Measurements from ENCODE around the gene ACOT9.
A peak's percentile ranks its signal among the peaks of the same experiment; 100 is the strongest.

ACOT9 gene

DNA sequence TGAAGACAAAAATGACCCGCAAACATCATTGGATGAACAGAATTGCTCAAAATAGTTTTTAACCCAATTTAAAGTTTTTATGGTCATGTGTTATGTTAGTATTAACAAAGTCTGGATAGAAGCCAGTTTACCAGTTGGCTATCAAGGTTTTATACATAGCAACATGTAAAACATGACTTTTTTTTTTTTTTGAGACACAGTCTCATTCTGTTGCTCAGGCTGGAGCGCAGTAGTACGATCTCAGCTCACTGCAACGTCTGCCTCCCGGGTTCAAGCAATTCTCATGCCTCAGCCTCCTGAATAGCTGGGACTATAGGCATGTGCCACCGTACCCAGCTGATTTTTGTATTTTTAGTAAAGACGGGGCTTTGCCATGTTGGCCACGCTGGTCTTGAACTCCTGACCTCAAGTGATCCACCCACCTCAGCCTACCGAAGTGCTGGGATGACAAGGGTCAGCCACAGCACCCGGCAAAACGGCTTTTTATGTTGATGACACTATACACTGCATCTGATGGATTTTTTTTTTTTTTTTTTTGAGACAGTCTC, 43.3 kb upstream of the ACOT9 start:
- DNase-seq (ENCODE audit: low spot score): no peak
- TF ChIP-seq, protein P1, sequence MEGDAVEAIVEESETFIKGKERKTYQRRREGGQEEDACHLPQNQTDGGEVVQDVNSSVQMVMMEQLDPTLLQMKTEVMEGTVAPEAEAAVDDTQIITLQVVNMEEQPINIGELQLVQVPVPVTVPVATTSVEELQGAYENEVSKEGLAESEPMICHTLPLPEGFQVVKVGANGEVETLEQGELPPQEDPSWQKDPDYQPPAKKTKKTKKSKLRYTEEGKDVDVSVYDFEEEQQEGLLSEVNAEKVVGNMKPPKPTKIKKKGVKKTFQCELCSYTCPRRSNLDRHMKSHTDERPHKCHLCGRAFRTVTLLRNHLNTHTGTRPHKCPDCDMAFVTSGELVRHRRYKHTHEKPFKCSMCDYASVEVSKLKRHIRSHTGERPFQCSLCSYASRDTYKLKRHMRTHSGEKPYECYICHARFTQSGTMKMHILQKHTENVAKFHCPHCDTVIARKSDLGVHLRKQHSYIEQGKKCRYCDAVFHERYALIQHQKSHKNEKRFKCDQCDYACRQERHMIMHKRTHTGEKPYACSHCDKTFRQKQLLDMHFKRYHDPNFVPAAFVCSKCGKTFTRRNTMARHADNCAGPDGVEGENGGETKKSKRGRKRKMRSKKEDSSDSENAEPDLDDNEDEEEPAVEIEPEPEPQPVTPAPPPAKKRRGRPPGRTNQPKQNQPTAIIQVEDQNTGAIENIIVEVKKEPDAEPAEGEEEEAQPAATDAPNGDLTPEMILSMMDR (IDR thresholded peaks at IDR 0.05; ENCODE audit: borderline replicate concordance, control extremely low read depth, extremely low read depth, insufficient read depth, missing control alignments): no peak
- in situ Hi-C loops (cut with MboI; ENCODE audit: low sequenced_read_pairs, unreplicated experiment): no loop called here

DNA sequence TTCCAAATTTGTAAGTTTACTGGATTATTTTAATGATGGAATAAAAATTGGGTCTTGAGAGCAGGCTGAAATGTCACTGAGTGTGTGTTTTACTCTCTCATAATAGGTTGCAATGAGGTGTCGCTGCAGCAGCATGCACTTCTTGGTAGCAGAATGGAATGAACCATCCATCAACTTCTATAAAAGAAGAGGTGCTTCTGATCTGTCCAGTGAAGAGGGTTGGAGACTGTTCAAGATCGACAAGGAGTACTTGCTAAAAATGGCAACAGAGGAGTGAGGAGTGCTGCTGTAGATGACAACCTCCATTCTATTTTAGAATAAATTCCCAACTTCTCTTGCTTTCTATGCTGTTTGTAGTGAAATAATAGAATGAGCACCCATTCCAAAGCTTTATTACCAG, 42.5 kb upstream of the ACOT9 start:
- TF ChIP-seq, protein P1 (IDR thresholded peaks at IDR 0.05; ENCODE audit: borderline replicate concordance, control extremely low read depth, extremely low read depth, insufficient read depth, missing control alignments): no peak
- no peak for DNase-seq (ENCODE audit: low spot score)
- in situ Hi-C loops (cut with MboI; ENCODE audit: low sequenced_read_pairs, unreplicated experiment): no loop called here

DNA sequence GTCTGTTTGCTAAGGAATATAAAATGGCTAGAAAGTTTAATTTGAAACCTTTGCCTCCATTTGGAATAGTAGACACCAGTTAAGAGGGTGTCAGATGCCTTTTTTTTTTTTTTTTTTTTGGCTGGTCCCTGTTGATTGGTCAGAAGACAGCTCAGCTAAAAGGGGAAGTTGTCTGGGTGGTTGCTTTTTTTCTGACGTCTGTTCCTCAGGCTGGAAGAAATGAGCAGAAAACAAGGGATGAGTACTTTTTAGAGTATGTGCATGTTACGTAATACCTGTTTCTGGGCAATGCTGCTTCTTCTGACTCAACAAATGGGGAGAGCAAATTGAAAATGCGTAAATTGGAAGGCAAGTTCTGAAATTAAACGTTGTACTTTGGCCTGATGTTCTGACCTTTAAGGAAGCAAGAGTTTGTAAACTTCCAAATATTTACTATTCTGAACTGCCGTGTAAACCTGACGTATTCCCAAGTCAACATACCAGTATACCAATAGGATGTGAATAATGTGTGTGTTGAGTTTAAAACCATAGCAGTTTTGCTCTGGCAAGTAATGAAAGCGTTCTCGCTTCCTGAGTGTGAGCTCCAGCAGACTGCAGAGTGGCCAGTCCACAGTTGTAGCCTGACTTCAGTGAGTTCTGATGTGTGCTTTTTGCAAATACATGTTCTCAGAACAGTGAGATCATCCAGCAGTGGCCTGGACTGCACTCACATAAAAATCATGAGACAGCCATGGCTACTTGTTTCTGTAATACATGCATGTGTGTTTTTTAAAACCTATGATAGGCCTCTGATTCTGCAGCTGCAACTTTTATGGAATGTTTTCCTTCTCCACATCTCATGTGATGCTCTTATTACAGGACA, 41.6 kb upstream of the ACOT9 start:
- peak; percentile 34 for DNase-seq (ENCODE audit: low spot score)

DNA sequence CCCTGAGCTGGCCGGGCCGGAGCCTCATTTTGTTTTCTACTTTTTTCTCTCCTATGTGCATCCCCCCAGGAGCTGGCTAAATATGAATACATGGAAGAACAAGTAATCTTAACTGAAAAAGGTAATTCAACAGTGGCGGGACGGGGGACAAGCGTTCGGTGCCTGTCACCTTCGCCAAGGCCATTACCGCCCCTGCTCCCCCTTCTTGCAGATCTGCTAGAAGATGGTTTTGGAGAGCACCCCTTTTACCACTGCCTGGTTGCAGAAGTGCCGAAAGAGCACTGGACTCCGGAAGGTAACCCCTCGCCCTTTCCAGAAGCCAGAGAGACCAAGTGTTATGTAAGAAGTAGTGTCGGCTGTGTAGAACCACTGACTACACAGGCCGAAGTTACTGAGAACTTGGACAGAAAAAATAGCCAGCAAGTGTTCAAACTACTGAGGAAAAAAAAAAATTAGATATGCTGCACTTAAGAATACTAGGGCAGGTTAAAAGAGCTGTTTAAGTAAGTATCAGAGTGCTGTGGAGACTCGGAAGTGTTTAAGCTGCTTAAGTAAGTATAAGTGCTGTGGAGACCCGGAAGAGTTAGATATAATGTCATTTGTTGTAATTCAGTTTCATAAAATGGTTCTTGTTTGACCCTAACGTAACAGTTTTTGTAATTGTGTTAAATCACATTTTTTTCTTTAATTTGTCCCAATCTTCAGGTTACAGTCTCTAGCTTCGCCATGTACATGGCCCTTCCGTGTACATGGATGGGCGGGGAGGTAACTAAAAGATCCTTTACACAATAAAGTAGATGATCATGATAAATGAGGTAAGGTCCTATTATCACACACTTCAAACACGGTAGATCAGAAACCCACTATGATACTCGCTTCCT, 40.8 kb upstream of the ACOT9 start:
- in situ Hi-C loops (cut with MboI; ENCODE audit: low sequenced_read_pairs, unreplicated experiment): no loop called here
- DNase-seq (ENCODE audit: low spot score): no peak
- TF ChIP-seq, protein P1 (IDR thresholded peaks at IDR 0.05; ENCODE audit: borderline replicate concordance, control extremely low read depth, extremely low read depth, insufficient read depth, missing control alignments): no peak

More for the DNA sequence above, 41.6 kb upstream of the ACOT9 start:
- in situ Hi-C loops (cut with MboI; ENCODE audit: low sequenced_read_pairs, unreplicated experiment): no loop called here
- TF ChIP-seq, protein P1 (IDR thresholded peaks at IDR 0.05; ENCODE audit: borderline replicate concordance, control extremely low read depth, extremely low read depth, insufficient read depth, missing control alignments): no peak

DNA sequence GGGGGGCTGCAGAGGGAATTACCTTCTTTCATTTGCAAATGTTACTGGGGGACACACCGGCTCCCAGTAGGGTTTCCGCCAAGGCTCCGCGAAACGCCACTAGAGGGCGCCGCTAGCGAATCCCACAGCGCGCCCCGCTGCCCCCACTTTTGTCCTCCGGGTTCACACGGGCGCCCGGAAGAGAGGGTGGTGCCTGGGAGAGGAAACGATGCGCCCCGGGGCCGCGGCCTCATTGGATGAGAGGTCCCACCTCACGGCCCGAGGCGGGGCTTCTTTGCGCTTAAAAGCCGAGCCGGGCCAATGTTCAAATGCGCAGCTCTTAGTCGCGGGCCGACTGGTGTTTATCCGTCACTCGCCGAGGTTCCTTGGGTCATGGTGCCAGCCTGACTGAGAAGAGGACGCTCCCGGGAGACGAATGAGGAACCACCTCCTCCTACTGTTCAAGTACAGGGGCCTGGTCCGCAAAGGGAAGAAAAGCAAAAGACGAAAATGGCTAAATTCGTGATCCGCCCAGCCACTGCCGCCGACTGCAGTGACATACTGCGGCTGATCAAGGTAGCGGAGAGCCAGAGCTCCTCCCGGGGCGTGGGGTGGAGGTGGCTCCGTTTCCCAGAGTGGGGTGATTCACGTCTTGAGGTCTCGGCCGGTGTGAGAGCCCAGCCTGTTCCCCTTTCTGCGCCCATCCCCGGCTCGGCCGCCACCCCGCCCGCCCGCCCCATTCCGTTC, 40.0 kb upstream of the ACOT9 start, which contains the start of gene SAT1:
SAT1 (plus strand) TSS at position 311 of the 726 bp plus-strand sequence; CDS start at position 490, 179 bp downstream.
- DNase-seq (ENCODE audit: low spot score): peak; percentile 86
- TF ChIP-seq, protein P1 (IDR thresholded peaks at IDR 0.05; ENCODE audit: borderline replicate concordance, control extremely low read depth, extremely low read depth, insufficient read depth, missing control alignments): peak; percentile 51
- in situ Hi-C loops (cut with MboI; ENCODE audit: low sequenced_read_pairs, unreplicated experiment): no loop called here
